22Rv1 (cell line): ENCODE data around the gene NFATC2.

Experiments used
- CTCF ChIP-seq: fragments of 450-650 bp; IDR thresholded peaks from 2 replicates; pipeline ENCODE4 v1.5.1; 2017; ENCODE audit warnings: mild to moderate bottlenecking
- ZFX ChIP-seq: fragments of 450-650 bp; IDR thresholded peaks from 2 replicates; pipeline ENCODE4 v1.6.1; 2017; ENCODE audit warnings: antibody characterized with exemption, borderline replicate concordance

- TF ChIP-seq CTCF: no peak
- TF ChIP-seq ZFX: no peak
Observed at GRCh38 chr20:51565298-51566144, 23.0 kb upstream of the NFATC2 start.
